ENCODE data around the gene GPX1.

Gene GPX1

DNA sequence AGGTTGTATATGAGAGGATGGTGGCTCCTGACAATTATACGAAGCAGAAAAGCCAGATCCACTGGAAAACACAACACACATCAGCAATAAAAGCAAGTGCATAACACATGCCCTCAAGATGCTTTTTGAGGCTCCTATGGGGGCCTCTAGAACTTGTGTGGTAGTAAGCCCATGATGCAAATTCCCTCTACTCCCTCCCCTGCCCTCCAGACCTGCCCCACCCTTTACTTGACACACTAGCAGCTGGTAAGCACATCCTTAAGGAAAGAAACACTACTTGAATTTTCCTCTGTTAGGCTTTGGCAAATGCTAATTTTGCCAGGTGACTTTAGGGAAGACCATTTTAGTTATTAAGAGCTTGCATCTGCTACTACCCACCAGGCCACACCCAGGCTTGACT, 47.5 kb downstream of the GPX1 start:
- DNase-seq, result no peak
